GOT3 (cell line): Measurements from ENCODE around the gene RAB11FIP4.

Experiments
- DNase-seq: peaks from one replicate; lab custom pipeline; 2025; ENCODE audit warnings: mixed read lengths; lab: John Stamatoyannopoulos, UW

The RAB11FIP4 gene

GRCh38 chr17:31459716-31460115, 68.2 kb downstream of the RAB11FIP4 start:
- no peak for DNase-seq

DNA sequence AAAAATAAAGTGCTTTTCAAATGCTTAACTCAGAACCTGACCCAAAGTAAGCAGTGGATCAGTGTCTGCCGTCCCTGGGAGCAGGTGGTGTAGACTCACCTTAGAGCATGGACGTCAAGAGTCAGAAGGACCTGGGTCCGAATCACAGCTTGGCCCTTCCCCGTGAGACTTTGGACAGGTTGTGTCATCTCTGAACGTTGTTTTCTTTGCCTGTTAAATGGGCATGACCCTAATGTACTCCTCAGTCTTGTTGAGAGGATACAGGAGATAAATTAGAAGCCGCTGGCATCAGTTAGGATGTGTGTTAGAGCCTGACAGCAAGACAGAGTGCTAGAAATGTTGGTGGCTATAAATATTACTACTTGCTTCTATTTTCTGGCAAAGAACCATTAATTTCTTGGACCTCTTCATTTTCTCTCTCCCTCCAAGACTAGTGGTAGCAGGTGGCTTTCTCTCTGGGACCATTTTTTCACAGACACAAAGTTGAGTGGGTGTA, 68.8 kb downstream of the RAB11FIP4 start:
- DNase-seq, result no peak

GRCh38 chr17:31461227-31461810, 69.8 kb downstream of the RAB11FIP4 start:
- DNase-seq, result no peak

DNA sequence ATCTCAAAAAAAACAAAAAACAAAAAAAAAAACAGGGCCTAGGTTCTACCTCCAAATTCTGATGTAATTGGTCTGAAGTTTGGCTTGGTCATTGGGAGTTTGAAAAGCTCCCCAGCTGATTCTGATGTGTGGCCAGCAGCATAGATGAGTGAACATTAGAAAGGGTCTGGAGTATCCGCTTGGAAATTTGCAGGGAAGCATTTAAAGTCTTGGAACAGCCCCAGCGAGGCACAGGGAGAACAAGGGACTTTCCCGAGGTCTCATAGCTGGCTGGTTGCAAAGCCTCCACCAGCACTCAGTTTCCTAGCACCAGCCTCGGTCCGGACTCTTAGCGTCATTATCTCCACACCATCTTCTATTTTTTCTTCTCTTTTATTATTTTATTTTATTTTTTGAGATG, 70.8 kb downstream of the RAB11FIP4 start:
- no peak for DNase-seq

GRCh38 chr17:31466096-31466760, 74.8 kb downstream of the RAB11FIP4 start:
- no peak for DNase-seq

GRCh38 chr17:31467502-31468256, 76.2 kb downstream of the RAB11FIP4 start:
- no peak for DNase-seq

- no peak for DNase-seq
Observed at GRCh38 chr17:31469959-31470358, 78.5 kb downstream of the RAB11FIP4 start.

DNA sequence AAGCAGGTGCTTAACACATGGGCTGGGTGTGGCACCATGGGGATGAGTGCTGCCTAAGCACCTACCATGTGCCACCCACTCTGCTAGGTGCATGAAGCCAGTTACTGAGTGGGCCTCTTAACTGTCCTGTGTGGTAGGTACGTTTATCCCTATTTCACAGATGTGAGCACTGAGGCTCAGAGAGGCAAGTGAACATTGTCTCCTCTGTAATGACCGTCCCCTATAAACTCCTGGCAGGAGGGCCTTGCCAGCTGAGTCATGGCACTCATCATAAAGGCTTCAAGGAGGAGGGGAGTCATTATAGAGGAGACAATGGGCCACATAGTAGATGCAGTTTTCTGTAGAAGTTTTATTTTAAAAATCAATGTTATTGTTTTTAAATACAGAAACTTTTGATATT, 79.1 kb downstream of the RAB11FIP4 start:
- no peak for DNase-seq

- DNase-seq, result no peak
Observed at GRCh38 chr17:31472137-31472536, 80.7 kb downstream of the RAB11FIP4 start.

DNA sequence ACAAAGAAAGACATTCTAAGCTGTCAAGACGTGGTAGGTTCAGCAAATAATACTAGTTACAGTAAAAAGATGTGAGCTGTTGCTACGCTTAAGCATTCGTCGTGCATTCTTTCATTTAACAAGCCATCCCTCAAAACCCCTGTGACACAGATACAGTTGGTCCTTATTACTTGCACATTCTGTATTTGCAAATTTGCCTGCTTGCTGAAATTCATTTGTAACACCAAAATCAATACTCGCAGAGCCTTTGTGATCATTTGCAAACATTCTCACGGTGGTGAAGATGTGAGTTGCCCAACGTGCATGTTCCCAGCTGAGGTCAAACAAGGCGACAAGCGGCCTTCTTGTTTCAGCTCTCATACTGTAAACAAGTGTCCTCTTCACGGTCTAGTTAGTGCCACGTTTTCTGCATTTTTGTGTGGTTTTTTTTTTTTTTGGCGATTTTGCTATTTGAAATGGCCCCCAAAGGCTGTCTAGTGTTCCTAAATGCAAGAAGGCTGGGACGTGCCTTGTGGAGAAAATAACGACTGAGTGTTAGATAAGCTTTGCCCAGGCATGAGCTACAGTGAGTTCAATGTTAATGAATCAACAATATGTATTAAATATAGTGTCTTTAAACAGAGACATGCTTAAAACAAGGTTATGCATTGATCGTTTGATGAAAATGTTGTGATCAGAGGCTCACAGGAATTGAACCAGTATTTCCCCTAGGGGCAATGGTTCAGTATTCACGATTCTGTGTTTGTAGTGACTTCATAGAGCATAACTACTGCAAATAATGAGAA, 84.1 kb downstream of the RAB11FIP4 start:
- no peak for DNase-seq

- no peak for DNase-seq
Observed at GRCh38 chr17:31476525-31477416, 85.3 kb downstream of the RAB11FIP4 start.

- no peak for DNase-seq
Observed at GRCh38 chr17:31477417-31478055, 86.1 kb downstream of the RAB11FIP4 start.

- no peak for DNase-seq
Observed at GRCh38 chr17:31479062-31479408, 87.6 kb downstream of the RAB11FIP4 start.

- no peak for DNase-seq
Observed at GRCh38 chr17:31479524-31479923, 88.0 kb downstream of the RAB11FIP4 start.

DNA sequence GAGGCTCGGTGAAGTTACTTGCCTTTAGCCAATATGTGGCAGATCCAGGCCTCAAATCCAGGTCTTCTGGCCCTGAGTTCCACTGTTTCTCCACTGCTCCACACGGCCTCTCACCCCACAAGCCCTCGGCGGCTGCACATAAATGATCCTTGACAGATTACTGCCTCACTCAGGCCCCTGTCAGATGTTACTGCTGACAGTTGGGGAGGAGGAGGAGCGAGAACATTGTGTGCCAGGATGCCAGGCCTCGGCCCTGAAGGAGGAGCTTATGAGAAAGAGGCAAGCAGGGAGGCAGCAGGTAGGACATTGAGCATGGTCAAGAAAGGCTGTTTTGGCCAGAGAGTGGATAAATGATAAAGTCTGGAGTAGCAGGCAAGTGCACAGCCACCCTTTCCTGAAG, 88.6 kb downstream of the RAB11FIP4 start:
- no peak for DNase-seq

DNA sequence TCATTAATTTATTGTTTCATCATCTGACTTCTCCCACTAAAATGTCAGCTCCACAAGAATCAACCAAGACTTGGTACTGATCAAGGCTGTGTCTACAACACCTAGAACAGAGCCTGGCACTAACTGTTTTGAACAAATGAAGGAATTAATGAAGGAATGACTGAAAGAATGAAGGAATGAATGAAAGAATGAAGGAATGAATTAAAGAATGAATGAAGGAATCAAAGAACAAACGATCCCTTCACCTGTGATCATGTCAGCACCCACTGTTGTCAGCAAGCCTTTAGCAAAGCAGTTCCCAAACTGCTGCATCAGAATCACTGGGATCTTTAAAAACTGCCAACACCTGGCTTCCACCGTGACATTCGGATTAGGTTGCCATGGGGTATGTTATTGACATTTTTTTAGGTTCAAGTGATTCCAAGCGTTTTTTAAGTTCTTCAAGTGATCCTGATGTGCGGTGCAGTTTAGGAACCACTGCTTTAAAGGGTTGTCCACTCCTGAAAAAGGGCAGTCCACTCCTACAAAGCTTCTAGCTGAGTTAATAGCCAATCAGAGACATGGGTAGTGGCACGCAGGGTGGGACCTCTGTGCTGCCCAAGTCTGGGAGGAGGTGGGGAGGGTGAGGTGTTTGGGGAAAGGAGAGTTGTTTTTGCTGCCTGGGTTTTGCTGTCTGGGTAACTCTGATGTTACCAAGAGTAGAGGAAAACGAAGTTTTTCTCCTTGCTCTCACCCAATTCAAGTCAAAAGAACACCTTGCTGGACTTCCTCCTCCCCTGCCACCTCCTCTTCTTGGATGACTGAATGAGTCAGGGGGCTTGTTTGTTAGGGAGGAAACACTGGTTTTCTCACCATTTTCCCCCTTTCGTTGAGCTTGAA, 89.7 kb downstream of the RAB11FIP4 start:
- DNase-seq, result no peak

- DNase-seq, result no peak
Observed at GRCh38 chr17:31481783-31482081, 90.3 kb downstream of the RAB11FIP4 start.

DNA sequence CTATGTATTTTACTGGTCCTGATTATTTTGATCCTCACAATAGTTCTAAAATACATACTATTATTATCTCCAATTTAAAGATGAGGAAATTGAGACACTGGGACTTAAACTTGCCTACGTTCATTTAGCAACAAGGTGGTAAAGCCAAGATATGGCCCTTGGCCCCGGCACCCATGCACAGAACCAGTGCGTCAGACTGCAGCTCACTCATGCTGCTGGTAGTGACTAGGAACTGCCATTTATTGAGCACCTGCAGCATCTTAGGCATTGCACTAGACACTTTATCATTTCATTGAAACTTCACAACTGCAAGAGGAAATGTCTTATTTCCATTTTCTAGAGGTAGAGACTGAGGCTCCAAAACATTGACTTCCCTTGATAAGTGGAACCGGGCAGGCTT, 93.3 kb downstream of the RAB11FIP4 start:
- DNase-seq, result no peak

DNA sequence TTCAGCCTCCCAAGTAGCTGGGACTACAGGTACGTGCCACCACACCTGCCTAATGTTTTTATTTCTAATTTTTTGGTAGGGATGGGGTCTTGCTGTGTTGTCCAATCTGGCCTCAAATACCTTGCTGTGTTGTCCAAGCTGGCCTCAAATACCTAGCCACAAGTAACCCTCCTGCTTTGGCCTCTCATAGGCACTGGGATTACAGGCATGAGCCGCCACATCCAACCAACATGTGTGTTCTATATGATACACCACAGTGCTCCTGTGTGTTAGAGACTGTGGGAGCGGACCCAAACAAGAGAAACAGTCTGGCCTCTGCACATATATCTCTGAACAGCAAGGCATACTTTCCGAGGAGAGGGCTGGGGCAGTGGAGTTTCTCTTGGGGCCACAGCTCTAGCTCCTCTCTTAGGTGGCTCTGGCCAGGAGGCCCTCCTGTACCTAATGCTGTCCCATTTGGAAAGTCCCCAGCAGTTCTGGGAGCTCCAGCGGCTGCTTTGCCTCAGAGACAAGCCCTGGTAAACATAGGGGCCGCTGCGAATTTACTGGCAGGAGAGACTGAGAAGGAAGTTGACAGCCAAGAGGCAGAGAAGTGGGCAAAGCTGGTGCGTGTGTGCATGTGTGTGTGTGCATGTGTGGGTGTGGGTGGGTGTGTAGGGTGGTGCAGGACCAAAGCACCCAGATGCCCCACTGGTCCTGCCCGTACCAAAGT, 95.0 kb downstream of the RAB11FIP4 start:
- no peak for DNase-seq
